Stomach (tissue), 9 donors: ENCODE data around the gene PAQR5. TPM values are rescaled to one million over a fixed set of nuclear protein-coding genes. Genes with fewer than 3 reads are reported as not detected.

Experiments used
- DNase-seq, 2 donors: peaks; one replicate each; pipeline versions ENCODE4 v3.0.0 to v3.0.0-alpha.2; 2013 to 2019
- H3K27ac ChIP-seq, 5 donors: fragments of 200-600 bp in 4 of 5; sonication (generic) in 4 of 5; one replicate each; pipeline ENCODE4 v1.5.1; 2013 to 2019; ENCODE audit warnings: mild to moderate bottlenecking in 1 of 5, moderate library complexity in 1 of 5
- H3K27me3 ChIP-seq, 3 donors: fragments of 200-600 bp; sonication (generic); one replicate each; pipeline ENCODE4 v1.5.1; 2017 to 2019; ENCODE audit warnings: mixed run types in 1 of 3
- H3K36me3 ChIP-seq, 4 donors: fragments of 200-600 bp; sonication (generic); 1 replicate in 3 of 4; 2 replicates in 1 of 4; pipeline ENCODE4 v1.5.1; 2016 to 2019
- H3K4me1 ChIP-seq, 4 donors: fragments of 200-600 bp; sonication (generic); one replicate each; pipeline ENCODE4 v1.5.1; 2016 to 2019
- H3K4me3 ChIP-seq, 4 donors: fragments of 200-600 bp; sonication (generic) in 3 of 4; one replicate each; pipeline ENCODE4 v1.5.1; 2016 to 2019; ENCODE audit warnings: mild to moderate bottlenecking in 1 of 4
- H3K9me3 ChIP-seq, 4 donors: fragments of 200-600 bp; sonication (generic); one replicate each; pipeline ENCODE4 v1.5.1; 2016 to 2019
- EP300 ChIP-seq: sonication (generic); formaldehyde crosslinking; IDR thresholded peaks from one replicate; pipeline ENCODE4 v1.6.1; 2017; ENCODE audit warnings: antibody characterized with exemption
- POLR2A ChIP-seq, 4 donors: fragments of 450-650 bp; IDR thresholded peaks; one replicate each; pipeline ENCODE4 v1.6.1; 2016; ENCODE audit warnings: antibody characterized with exemption in 4 of 4, control low read depth in 2 of 4, mild to moderate bottlenecking in 1 of 4, moderate library complexity in 1 of 4
- POLR2AphosphoS5 ChIP-seq, 3 donors: sonication (generic); formaldehyde crosslinking; IDR thresholded peaks; one replicate each; pipeline ENCODE4 v1.6.1; 2016; ENCODE audit warnings: antibody characterized with exemption in 3 of 3
- WGBS, 5 donors: extraction: QIAGEN DNeasy Blood & Tissue Kit in 3 of 5; methylation state at CpG; one replicate each; pipeline versions ENCODE4 v1.1.5 to v1.1.7; 2013 to 2018; 5-methylcytosine and 5-hydroxymethylcytosine counted together
- intact Hi-C: fragments of 100-400 bp; cut with DNase I; formaldehyde crosslinking; loops from one replicate; pipeline ENCODE4 v1.15.1; 2023; ENCODE audit warnings: low total_unique reads
- polyA plus RNA-seq, 3 donors: library from polyadenylated mRNA; stranded (reverse); fragments of 200-250 nt; gene quantifications; one replicate each; pipeline ENCODE4 v1.2.3, GENCODE V29; 2013
- total RNA-seq, 5 donors: library from RNA; depleted of rRNA; stranded (reverse); fragments of >200 nt; gene quantifications; one replicate each; pipeline versions ENCODE4 v1.1.0 to v1.2.3, GENCODE V29; 2014 to 2016
- TF ChIP-seq, protein P1 (sequence below), 7 experiments: fragments of 450-650 bp in 4 of 7; fragments of 200-600 bp in 3 of 7; sonication (generic) in 3 of 7; IDR thresholded peaks; one replicate each; pipeline ENCODE4 v1.5.1; 2016 to 2019; ENCODE audit warnings: antibody characterized with exemption in 7 of 7, control low read depth in 2 of 7, mild to moderate bottlenecking in 1 of 7
- donor health status: healthy with polysubstance abuse.
- donor health status: Bipolar disorder and iron deficiency.
- donor health status: healthy.

Gene PAQR5
- total and polyA plus RNA-seq, 8 donors, result 3.6 to 37.9 (median 7.5) TPM; not detected in 1

DNA sequence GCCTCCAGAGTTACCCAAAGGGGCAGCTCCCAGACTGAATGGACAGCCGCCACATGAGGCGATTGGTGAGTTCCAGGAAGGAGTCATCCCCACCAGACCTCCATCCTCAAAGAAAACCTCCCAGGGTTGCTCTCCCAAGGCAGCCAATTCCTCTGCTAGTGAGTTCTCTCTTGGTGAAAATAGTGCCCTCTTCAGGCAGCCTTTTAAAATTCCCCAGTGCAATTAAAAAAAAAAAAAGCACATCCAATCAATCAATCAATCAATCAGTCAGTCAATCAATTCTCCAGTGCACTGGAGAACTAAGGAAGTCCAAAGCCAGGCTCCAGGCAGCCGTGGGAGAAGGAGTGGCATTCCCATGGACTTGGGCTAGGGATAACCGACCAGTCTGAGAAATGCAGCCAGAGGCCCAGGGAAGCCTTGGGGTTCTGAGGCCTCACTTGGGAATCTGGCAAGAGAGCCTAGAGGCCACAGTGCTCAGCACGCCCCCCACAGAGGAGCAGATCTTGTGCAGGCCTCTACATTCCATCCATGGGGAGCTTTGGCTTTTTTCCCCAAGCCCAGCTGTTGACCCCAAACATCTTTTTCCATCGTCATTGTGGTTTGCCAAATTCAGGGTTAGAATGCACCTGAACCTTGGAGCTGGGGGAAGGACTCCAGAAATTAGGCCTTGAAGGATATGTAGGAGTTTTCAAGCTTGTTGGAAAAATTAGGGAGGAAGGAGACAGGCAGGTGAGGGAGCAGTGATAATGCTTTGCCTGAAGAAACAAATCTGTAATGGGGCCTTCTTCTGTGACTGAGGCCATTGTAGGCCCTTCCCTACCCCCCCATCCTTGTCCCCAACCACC lies 4.8 kb downstream of the PAQR5 start:
- no peaks in the 10 kb centered on the region for H3K36me3 ChIP-seq
- 66 to 90% (median 77%) methylated on average over 5 to 6 of the region's 6 CpGs for WGBS, 5 donors
- no peaks in the 10 kb centered on the region for H3K9me3 ChIP-seq
- no peak overlapping the region for H3K4me3 ChIP-seq
- H3K27me3 ChIP-seq, result peaks cover 0 to 32% (median 11%) of the 10 kb centered on the region in 3 donors
- H3K27ac ChIP-seq, result peak overlapping the region in 4 of 5 donors; percentile 32 to 57 (median 50)
- peaks cover 15 to 18% (median 17%) of the 10 kb centered on the region in 4 donors for H3K4me1 ChIP-seq
- no peak for DNase-seq
- TF ChIP-seq POLR2A (IDR thresholded peaks at IDR 0.05) (no peak), POLR2AphosphoS5 (IDR thresholded peaks at IDR 0.05) (no peak)
- TF ChIP-seq, protein P1, sequence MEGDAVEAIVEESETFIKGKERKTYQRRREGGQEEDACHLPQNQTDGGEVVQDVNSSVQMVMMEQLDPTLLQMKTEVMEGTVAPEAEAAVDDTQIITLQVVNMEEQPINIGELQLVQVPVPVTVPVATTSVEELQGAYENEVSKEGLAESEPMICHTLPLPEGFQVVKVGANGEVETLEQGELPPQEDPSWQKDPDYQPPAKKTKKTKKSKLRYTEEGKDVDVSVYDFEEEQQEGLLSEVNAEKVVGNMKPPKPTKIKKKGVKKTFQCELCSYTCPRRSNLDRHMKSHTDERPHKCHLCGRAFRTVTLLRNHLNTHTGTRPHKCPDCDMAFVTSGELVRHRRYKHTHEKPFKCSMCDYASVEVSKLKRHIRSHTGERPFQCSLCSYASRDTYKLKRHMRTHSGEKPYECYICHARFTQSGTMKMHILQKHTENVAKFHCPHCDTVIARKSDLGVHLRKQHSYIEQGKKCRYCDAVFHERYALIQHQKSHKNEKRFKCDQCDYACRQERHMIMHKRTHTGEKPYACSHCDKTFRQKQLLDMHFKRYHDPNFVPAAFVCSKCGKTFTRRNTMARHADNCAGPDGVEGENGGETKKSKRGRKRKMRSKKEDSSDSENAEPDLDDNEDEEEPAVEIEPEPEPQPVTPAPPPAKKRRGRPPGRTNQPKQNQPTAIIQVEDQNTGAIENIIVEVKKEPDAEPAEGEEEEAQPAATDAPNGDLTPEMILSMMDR (IDR thresholded peaks at IDR 0.05), result no peak
- intact Hi-C loops, result no loop called here

DNA sequence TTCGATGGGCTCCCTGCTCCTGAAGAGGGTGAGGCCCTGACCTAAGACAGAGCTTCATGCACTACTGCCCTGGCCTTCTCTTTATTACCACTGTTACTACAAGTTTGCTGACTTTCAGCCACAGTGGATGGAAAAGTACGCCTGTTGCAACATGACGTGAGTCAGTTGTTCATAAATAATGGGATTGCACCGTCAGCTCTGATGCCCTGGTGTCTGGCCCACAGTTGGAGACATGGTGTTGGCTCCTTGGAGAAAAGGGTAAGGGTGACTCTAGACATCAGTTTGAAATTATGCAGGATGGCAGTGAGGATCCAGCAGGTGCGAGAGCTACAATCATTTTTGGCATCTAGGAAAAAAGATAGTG lies 5.5 kb downstream of the PAQR5 start:
- intact Hi-C loops, result no loop called here
- WGBS, 5 donors, result 48 to 87% (median 65%) methylated on average over 5 of the region's 5 CpGs
- no peak for DNase-seq

DNA sequence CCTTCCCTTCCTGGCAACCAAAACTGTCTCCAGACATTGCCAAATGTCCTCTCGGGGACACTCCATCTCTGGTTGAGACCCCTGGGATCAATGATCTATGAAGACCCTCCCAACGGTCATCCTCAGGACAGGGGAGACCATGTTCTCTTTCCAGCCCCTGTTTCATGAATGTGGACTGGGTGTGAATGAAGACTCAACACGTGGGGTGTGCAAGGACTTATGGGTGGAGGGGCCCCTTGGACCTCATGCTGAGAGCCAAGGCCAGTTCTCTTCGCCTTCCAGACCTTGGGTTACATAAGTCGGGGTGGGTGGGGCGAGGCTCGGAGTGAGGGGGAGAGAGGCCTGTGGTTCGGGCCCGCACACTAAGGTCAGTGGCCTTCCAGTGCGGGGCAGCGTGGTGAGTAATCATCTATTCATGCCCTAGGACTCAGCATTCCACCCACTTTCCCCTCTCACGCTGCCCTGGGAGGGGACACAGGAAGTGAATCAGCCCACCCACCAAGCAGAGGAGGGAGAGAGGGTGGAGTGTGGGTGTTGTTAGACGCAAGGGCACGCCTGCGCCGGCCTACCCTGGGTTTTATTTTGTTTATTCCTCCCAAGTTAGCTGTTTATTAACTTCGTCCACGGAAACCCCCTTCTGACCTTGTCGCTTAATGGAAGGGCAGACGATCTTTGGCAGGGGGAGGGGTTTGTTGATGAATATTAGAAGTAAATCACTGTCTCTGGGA lies 6.7 kb downstream of the PAQR5 start:
- Histone ChIP-seq H3K36me3 (no peaks in the 10 kb centered on the region), H3K9me3 (no peaks in the 10 kb centered on the region), H3K4me1 (peaks cover 0 to 4% (median under 1%) of the 10 kb centered on the region in 4 donors), H3K4me3 (no peak overlapping the region), H3K27ac (peak overlapping the region in 4 of 5 donors; percentile 37 to 60 (median 48)), H3K27me3 (peaks cover 0 to 14% (median 0%) of the 10 kb centered on the region in 3 donors)
- TF ChIP-seq EP300, result no peak
- TF ChIP-seq, protein P1 (IDR thresholded peaks at IDR 0.05), result no peak
- peak in 1 of 3 donors; percentile 12 for TF ChIP-seq POLR2AphosphoS5 (IDR thresholded peaks at IDR 0.05)
- intact Hi-C loops, result no loop called here
- peak in 1 of 2 donors; percentile 62 for DNase-seq
- WGBS, 5 donors, result 61 to 71% (median 67%) methylated on average over 20 of the region's 20 CpGs

More for the DNA sequence above, 5.5 kb downstream of the PAQR5 start:
- peaks cover 9 to 12% (median 11%) of the 10 kb centered on the region in 4 donors for H3K4me1 ChIP-seq
- H3K9me3 ChIP-seq, result no peaks in the 10 kb centered on the region
- no peak overlapping the region for H3K4me3 ChIP-seq
- no peaks in the 10 kb centered on the region for H3K36me3 ChIP-seq
- peak in 2 of 3 donors; percentile 19 to 21 for TF ChIP-seq POLR2AphosphoS5 (IDR thresholded peaks at IDR 0.05)
- TF ChIP-seq, protein P1 (IDR thresholded peaks at IDR 0.05), result no peak
- TF ChIP-seq POLR2A (IDR thresholded peaks at IDR 0.05), result no peak
- TF ChIP-seq EP300, result no peak
- H3K27ac ChIP-seq, result peak overlapping the region; percentile 37 to 57 (median 49)
- peaks cover 0 to 26% (median 5%) of the 10 kb centered on the region in 3 donors for H3K27me3 ChIP-seq

DNA sequence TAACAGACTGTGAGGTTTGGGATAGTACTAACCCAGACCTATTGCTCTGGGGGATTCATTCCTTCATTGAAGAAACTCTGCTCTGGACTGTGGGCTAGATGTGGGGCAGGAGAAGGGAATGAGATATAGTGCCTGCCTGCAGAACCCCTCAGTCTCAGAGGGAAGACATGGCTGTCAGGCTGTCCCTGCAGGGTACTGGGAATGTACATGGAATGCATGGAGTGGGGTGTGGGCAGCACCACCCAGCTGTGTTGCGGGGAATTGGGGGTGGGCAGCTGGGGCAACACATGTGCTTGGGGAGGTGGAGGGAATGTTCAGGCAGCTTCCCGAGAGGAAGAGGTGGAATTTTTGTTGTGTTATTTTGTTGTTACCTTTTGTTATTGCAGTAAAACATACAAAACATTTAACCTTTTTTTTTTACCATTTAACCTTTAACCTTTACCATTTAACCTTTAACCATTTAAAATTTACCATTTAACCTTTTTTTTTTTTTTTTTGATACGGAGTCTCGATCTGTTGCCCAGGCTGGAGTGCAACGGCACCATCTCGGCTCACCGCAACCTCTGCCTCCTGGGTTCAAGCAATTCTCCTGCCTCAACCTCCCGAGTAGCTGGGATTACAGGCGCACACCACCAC lies 7.3 kb downstream of the PAQR5 start:
- TF ChIP-seq POLR2A (IDR thresholded peaks at IDR 0.05) (no peak), EP300 (no peak), POLR2AphosphoS5 (IDR thresholded peaks at IDR 0.05) (no peak)
- TF ChIP-seq, protein P1 (IDR thresholded peaks at IDR 0.05), result no peak
- Histone ChIP-seq H3K9me3 (no peaks in the 10 kb centered on the region), H3K4me1 (peaks cover 0 to 4% (median 0%) of the 10 kb centered on the region in 4 donors), H3K27ac (peak overlapping the region; percentile 24 to 60 (median 37)), H3K27me3 (peaks cover 0 to 13% (median 0%) of the 10 kb centered on the region in 3 donors), H3K4me3 (no peak overlapping the region), H3K36me3 (no peaks in the 10 kb centered on the region)
- intact Hi-C loops, result no loop called here
- WGBS, 5 donors, result 88 to 97% (median 91%) methylated on average over 9 of the region's 9 CpGs
- no peak for DNase-seq
